Activated CD4-positive, alpha-beta T cell treated with anti-CD3 and anti-CD28 coated beads, Interleukin-2, amount 50 U/mL, for 1 hour (primary cell): ENCODE data around the gene UGT2B7.
"Not testable (repeated sequence)": the region's sequence is repeated elsewhere in the genome, so short reads cannot be mapped to it uniquely, and the experiment has no call there.

Experiments
- DNase-seq: peaks from one replicate; pipeline ENCODE4 v3.0.0-alpha.2; 2020

Gene UGT2B7

DNA sequence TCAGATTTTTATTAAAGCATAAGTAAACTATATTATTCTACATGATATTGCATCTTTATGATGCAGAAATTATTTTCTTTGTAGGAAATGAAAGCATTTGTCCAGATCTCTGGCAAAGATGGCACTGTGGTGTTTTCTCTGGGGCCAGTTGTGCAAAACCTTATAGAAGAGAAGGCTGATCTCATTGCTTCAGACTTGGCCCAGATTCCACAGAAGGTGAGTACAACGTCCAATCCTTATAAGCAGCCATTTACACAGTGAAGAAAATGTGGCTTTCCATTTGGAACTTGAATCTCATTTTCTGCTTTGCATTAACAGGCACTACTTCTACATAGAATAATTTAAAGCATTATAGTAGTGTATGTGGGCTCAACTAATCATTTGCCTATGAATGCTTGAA is 6.9 kb upstream of the UGT2B7 start:
- DNase-seq, result no peak

DNA sequence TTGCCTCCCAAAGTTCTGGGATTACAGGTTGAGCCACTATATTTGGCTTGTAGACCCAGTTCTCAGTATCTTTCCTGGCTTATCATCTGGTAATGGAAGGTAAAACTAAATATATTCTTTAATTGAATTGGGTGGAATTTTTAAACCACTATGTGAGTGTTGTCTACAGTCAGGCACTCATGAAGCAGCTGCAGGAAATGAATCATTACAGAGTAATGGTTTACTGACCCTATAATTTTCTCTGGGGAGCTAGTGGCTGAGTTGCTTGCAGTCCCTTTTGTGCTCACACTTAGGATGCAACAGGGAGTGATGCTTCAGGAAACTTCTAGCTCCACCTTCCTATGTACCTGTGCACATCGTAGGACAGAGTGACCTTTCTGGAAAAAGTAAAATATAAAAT is 4.1 kb upstream of the UGT2B7 start:
- no peak for DNase-seq

GRCh38 chr4:69092980-69093568 is 3.2 kb upstream of the UGT2B7 start:
- DNase-seq, result no peak

DNA sequence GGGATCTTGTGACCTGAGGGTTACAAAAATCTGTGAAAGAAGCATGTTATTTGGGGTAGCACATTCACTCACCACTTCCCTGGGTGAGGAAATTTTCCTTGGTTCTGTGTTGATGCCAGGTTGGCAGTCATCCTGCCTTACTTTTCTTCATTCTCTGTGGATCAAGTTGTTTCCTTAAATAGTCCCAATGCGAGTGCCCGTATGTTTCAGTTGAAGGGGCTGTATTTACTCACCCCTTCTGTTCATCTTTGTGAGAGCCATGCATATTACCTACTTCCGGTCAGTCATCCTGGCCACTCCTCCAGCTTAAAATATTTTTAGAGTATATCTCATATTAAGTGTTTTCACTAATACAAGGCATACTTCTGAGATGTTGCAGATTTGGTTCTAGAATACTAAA is 2.6 kb upstream of the UGT2B7 start:
- no peak for DNase-seq

GRCh38 chr4:69095301-69095731 is 958 bp upstream of the UGT2B7 start:
- DNase-seq, result no peak

DNA sequence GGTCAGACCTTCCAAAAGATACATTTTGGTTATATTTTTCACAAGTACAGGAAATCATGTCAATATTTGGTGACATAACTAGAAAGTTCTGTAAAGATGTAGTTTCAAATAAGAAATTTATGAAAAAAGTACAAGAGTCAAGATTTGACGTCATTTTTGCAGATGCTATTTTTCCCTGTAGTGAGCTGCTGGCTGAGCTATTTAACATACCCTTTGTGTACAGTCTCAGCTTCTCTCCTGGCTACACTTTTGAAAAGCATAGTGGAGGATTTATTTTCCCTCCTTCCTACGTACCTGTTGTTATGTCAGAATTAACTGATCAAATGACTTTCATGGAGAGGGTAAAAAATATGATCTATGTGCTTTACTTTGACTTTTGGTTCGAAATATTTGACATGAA is 536 bp downstream of the UGT2B7 start:
- no peak for DNase-seq

DNA sequence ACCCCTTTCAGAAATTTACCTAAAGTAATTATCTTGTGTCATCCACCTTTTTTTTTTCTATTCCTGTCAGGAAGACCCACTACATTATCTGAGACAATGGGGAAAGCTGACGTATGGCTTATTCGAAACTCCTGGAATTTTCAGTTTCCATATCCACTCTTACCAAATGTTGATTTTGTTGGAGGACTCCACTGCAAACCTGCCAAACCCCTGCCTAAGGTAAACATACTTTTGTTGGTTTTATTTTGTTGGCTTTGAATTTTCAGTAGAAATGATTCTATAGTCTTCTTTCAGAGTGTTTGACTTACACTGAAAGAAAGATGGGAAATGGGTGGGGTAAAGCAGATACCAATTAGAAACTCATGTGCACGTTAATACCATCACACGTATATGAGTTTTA is 2.2 kb downstream of the UGT2B7 start:
- no peak for DNase-seq

- no peak for DNase-seq
These were observed 3.6 kb downstream of the UGT2B7 start for GRCh38 chr4:69099910-69100309.

GRCh38 chr4:69102668-69103067 is 6.4 kb downstream of the UGT2B7 start:
- DNase-seq, result not testable (repeated sequence)

DNA sequence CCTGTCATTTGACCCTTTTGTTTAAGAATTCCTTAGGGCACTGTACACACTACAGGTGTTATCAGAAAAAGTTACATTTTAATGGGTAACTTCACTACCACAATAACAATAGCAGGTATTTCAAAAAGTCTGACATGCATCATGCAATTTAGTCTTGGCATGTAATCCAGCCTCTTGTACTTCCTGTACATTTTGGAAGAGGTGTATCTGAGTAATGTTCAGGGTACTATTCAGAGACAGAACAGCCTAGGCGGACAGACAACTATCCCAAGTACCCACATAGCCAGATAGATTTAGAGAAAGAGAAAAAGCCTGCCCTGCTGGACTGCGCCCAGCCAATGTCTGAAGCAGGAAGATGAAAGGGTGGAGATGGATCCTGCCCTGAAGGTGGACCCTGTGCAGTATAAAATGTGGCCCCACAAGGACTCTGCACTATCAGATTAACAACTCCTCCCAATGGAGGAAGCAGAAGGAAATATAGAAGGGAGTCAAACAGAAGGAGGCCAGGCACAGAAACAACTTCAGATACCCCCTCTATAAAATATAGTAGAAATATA is 8.5 kb downstream of the UGT2B7 start:
- no peak for DNase-seq

DNA sequence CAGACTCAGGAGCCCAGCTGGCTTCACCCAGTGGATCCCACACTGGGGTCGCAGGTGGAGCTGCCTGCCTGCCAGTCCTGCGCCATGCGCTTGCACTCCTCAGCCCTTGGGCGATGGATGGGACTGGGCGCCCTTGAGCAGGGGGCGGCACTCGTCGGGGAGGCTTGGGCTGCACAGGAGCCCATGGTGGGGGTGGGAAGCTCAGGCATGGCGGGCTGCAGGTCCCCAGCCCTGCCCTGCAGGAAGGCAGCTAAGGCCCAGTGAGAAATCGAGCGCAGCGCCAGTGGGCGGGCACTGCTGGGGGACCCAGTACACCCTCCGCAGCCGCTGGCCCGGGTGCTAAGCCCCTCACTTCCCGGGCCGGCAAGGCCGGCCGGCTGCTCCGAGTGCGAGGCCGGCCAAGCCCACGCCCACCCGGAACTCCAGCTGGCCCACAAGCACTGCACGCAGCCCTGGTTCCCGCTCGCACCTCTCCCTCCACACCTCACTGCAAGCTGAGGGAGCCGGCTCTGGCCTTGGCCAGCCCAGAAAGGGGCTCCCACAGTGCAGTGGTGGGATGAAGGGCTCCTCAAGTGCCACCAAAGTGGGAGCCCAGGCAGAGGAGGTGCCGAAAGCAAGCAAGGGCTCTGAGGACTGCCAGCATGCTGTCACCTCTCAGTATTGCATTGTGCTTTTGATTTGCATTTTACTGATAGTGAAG is 19.0 kb downstream of the UGT2B7 start:
- not testable (repeated sequence) for DNase-seq

DNA sequence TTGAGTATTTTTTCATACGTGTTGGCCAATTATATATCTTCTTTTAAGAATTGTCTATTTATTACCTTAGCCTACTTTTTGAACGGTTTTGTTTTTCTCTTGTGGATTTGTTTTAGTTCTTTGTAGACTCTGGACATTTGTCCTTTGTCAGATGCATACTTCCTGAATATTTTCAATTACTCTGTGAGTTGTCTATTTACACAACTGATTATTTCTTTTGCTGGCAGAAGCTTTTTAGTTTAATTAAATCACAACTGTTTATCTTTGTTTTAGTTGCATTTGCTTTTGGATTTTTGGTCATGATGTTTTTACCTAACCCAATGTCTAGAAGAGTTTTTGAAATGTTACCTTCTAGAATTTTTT is 19.6 kb downstream of the UGT2B7 start:
- no peak for DNase-seq

- no peak for DNase-seq
These were observed 20.5 kb downstream of the UGT2B7 start for GRCh38 chr4:69116645-69117321.

GRCh38 chr4:69120870-69121269 is 24.6 kb downstream of the UGT2B7 start:
- no peak for DNase-seq

DNA sequence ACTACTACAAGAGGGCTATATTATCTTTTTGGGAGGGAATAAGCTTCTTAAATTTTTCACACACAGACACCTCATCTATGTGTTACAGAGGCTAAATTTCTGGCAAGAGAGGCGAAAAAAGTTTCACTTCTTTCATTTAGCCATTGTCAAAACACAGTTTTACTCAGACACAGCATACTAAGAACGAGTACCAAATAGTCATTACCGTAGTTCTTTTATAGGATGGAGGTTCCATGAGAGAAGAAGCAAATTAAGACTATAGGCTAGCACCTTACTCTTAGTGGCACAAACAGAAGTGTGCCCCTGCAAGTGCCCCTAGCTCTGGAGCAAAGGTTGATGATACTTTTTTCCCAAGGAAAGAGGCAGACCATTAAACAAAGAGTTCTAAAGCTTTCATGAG is 26.2 kb downstream of the UGT2B7 start:
- DNase-seq, result no peak

- no peak for DNase-seq
These were observed 28.7 kb downstream of the UGT2B7 start for GRCh38 chr4:69124941-69125340.

DNA sequence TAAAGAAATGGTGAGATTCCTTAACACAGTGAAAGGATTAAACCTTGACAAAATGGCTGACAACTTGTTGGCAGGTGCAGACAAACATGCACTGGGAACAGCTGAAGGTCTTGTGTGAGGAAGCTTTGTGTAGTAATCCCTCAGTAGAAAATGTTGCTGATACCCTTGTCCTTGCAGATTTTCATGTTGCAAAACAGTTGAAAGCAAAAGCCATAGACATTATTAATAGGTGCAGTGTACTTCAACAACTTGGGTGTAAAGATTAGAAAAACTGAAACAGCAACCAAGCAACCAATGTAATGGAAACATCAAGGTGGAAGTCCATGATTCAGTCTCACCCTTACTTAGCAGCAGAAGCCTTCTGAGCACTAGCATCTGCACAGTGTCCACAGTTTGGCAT is 29.8 kb downstream of the UGT2B7 start:
- DNase-seq, result no peak

- no peak for DNase-seq
These were observed 37.7 kb downstream of the UGT2B7 start for GRCh38 chr4:69133993-69134392.

GRCh38 chr4:69134471-69134870 is 38.2 kb downstream of the UGT2B7 start:
- no peak for DNase-seq

DNA sequence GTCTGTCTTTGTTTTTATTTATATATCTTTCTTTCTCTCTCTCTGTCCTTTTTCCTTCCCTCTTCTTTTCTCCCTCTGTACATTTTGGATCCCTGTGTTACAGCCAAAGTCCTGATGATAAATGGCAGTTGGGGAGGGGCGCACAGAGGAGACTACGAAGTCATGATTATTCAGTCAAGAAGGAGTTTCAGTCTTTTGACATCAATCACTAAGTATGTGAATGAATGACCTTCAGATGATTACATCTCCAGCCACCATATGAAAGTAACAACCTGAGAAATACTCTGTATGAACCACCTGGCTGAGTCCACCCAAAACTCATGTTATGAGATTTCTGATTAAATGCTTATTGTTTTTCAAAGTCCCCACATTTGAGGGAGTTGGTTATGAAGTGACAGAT is 45.0 kb downstream of the UGT2B7 start:
- DNase-seq, result no peak

GRCh38 chr4:69147334-69147733 is 51.1 kb downstream of the UGT2B7 start:
- DNase-seq, result no peak

DNA sequence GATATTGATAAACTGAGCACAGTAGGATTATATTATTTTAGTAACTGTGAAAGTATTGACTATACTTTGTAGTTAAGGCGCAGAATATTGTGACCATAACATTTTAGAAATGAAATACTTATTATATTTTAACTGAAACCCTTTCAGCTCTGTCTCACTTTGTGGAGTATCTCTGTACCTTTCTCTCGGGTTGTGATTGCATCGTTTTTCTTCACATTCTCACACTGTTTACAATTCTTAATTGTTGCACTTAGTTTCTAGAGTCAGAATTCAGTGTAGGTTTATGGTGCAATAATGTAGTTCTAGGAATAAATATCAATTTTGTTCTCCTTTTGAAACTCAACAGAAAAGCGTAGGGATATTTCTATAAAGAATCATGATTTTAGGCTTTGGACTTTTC is 57.7 kb downstream of the UGT2B7 start:
- no peak for DNase-seq

DNA sequence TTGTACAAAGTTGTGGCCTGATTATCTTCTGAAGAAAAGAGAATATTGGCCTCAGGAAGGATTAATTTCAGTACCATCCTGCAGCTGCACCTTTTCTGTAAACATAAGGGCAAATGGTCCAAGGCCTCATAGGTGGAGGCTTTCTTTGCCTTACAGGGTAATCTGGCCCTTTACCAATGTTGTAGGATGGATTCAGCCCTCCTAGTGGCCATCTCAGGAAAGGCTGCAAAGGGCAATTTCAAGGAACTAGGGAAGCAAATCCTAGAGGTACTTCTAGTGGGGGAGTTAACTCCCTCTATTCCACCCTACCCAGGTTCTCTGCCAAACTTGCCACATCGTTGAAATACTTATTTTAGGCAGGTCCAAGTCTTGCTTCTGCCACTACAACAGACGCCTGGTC is 60.6 kb downstream of the UGT2B7 start:
- no peak for DNase-seq
